H54 (cell line): ENCODE results near the gene PET100.

Experiments used
- DNase-seq: peaks from one replicate; pipeline ENCODE4 v3.0.0; 2011; ENCODE audit warnings: low spot score, mixed read lengths; ENCODE audit not compliant: insufficient read length
- FAIRE-seq: peaks from 3 replicates; lab custom pipeline; 2011; peaks lifted over from hg19 to GRCh38; lab: Jason Lieb, UNC
- POLR2A ChIP-seq: IDR thresholded peaks from 2 replicates; pipeline ENCODE4 v1.6.1; 2011; ENCODE audit warnings: low read depth, mild to moderate bottlenecking, low read length

The PET100 gene

DNA sequence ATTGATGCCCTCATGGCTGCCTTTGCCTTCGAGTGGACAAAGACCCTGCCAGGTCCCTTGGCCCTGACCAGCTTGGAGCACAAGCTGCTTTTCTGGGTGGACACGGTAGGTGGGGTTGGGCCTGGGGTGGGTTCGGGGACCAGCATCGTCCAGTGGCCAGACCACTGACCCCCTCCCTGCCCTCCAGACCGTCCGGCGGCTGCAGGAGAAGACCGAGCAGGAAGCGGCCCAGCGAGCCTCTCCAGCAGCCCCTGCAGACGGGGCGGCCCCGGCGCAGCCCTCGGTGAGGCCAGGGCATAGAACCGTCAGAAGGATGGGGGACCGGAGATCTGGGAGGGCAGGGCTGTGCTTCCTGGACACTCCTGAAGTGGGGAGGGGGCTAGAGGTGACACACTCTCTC lies 23.3 kb upstream of the PET100 start:
- DNase-seq (no peak), FAIRE-seq (no peak)
- TF ChIP-seq POLR2A: no peak

GRCh38 chr19:7607212-7607873 lies 22.2 kb upstream of the PET100 start:
- no peak for TF ChIP-seq POLR2A
- no peak for FAIRE-seq
- DNase-seq: no peak

GRCh38 chr19:7607874-7608560 lies 21.6 kb upstream of the PET100 start:
- DNase-seq: no peak
- TF ChIP-seq POLR2A: no peak
- no peak for FAIRE-seq

DNA sequence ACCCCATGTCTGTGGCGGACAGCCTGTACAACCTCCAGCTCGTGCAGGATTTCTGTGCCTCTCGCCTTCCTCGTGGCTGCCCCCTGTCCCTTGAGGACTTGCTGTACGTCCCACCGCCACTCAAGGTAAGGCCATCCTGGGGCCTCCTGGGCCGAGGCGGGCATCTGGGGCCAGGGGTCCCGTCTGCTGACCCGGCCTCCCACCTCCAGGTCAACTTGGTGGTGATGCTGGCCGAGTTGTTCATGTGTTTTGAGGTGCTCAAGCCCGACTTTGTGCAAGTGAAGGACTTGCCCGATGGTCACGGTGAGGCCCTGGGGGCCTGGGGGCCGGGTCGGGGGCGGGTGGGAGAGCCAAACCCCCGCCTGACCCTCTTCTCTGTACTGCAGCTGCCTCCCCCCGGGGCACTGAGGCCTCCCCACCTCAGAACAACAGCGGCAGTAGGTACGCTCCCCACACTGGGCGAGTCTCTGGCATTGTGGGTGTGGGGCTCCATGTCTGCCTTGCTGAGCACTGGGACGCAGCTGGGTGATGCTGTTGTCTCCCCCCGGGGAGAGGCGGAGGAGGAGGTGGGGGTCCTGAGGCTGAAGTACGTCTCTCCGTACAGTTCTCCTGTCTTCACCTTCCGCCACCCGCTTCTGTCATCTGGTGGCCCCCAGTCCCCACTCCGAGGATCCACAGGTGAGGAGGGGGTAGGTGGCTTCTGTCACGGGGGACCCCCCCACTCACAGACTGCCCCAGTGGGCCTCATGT lies 18.9 kb upstream of the PET100 start:
- FAIRE-seq: no peak
- no peak for TF ChIP-seq POLR2A
- no peak for DNase-seq

DNA sequence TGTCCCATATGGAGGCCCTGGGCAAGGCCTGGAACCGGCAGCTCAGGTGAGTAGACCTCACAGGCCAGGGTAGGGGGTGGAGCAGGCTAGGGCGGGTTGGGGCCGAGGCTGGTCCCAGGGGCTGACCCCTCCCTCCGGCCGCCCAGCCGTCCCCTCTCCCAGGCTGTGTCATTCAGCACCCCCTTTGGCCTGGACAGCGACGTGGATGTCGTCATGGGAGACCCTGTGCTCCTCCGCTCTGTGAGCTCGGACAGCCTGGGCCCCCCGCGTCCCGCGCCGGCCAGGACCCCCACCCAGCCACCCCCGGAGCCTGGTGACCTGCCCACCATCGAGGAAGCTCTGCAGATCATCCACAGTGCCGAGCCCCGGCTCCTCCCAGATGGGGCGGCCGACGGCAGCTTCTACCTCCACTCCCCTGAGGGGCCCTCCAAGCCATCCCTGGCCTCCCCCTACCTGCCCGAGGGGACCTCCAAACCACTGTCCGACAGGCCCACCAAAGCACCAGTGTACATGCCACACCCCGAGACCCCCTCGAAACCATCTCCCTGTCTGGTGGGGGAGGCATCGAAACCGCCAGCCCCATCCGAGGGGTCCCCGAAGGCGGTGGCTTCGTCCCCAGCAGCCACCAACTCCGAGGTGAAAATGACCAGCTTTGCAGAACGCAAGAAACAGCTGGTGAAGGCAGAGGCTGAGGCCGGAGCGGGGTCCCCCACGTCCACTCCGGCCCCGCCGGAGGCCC lies 17.9 kb upstream of the PET100 start:
- TF ChIP-seq POLR2A: no peak
- FAIRE-seq (no peak), DNase-seq (no peak)

DNA sequence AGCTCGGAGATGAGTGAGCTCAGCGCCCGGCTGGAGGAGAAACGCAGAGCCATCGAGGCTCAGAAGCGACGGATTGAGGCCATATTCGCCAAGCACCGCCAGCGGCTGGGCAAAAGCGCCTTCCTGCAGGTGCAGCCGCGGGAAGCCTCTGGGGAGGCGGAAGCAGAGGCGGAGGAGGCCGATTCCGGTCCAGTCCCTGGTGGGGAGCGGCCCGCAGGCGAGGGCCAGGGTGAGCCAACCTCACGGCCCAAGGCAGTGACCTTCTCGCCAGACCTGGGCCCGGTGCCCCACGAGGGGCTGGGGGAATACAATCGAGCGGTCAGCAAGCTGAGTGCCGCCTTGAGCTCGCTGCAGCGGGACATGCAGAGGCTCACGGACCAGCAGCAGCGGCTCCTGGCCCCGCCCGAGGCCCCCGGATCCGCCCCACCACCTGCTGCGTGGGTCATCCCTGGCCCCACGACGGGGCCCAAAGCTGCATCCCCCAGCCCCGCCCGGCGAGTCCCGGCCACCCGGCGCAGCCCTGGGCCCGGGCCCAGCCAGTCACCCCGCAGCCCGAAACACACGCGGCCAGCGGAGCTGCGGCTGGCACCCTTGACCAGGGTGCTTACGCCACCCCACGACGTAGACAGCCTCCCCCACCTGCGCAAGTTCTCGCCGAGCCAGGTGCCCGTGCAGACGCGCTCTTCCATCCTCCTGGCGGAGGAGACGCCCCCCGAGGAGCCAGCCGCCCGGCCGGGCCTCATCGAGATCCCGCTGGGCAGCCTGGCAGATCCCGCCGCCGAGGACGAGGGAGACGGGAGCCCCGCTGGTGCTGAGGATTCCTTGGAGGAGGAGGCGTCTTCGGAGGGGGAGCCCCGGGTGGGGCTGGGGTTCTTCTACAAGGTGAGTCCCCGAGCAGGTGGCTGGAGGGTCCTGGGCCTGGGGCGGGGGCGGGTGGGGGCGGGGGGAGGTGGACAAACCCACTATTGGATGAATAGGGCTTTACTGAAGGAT lies 17.0 kb upstream of the PET100 start:
- DNase-seq: no peak
- no peak for TF ChIP-seq POLR2A
- FAIRE-seq: no peak

GRCh38 chr19:7614859-7615741 lies 14.5 kb upstream of the PET100 start:
- FAIRE-seq: no peak
- DNase-seq: no peak
- no peak for TF ChIP-seq POLR2A

DNA sequence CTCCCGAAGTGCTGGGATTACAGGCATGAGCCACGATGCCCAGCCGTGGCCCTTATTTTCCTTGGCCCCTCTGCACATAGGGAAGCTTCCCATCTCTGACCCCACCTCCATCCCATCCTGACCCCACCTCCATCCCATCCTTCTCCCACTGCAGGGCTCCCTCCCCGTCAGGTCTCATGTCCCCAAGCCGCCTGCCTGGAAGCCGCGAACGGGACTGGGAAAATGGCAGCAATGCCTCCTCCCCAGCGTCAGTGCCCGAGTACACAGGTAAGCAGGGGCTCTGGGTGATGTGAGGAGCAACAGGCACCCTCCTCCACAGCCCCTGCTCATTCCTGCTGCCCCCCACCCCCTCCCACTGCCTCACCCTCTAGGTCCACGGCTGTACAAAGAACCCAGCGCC lies 12.4 kb upstream of the PET100 start:
- no peak for DNase-seq
- no peak for FAIRE-seq
- TF ChIP-seq POLR2A: no peak

DNA sequence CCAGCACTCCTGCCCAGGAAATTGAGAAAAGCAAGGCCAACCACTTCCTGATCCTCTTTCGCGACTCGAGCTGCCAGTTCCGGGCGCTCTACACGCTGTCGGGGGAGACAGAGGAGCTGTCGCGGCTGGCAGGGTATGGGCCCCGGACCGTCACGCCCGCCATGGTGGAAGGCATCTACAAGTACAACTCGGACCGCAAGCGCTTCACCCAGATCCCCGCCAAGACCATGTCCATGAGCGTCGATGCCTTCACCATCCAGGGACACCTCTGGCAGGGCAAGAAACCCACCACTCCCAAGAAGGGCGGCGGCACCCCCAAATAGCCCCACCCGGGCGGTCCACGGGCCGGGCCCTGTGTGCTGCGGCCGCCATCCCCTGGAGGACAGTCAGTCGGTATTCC lies 11.9 kb upstream of the PET100 start:
- DNase-seq (no peak), FAIRE-seq (no peak)
- TF ChIP-seq POLR2A: no peak

GRCh38 chr19:7618348-7618747 lies 11.2 kb upstream of the PET100 start:
- DNase-seq (no peak), FAIRE-seq (no peak)
- no peak for TF ChIP-seq POLR2A

GRCh38 chr19:7618771-7619510 lies 10.7 kb upstream of the PET100 start:
- FAIRE-seq: no peak
- no peak for TF ChIP-seq POLR2A
- DNase-seq: no peak
